Measurements from ENCODE around the gene CLEC2A. TPM values are rescaled to one million over a fixed set of nuclear protein-coding genes. Genes with fewer than 3 reads are reported as not detected.
"Not testable (repeated sequence)": the region's sequence is repeated elsewhere in the genome, so short reads cannot be mapped to it uniquely, and the experiment has no call there.

Gene CLEC2A
- total RNA-seq, 4 donors from 2014 or later = not detected

DNA sequence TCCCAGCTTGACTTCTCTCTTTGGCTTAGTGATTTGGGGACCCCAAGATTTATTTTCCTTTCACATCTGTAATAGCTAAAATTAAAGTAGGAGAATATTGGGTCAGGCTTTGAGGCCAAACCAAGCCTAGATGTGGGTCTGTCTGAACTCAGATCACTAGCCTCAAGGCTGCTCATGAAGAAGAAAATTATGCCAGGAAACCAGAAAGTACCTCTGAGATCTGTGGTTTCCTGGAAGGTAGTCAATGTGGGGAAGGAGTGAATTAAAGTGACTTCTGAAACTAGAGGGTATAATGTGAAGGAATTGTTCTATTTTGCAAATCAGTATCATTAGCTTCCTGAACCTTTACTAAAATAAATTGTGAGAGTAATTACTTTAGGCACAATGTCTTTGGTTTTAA lies 25.7 kb upstream of the CLEC2A start:
- H3K27me3 ChIP-seq = no peaks in the 10 kb centered on the region
- no peaks in the 10 kb centered on the region for H3K36me3 ChIP-seq
- H3K27ac ChIP-seq = no peak overlapping the region
- no peak overlapping the region for H3K4me3 ChIP-seq
- TF ChIP-seq CTCF (IDR thresholded peaks at IDR 0.05) (no peak), EP300 (IDR thresholded peaks at IDR 0.05) (no peak), POLR2A (IDR thresholded peaks at IDR 0.05) (no peak)
- no peaks in the 10 kb centered on the region for H3K9me3 ChIP-seq
- no peak for DNase-seq (ENCODE audit: low spot score in 2 of 2)
- no peaks in the 10 kb centered on the region for H3K4me1 ChIP-seq

GRCh38 chr12:9952954-9953729 lies 21.0 kb upstream of the CLEC2A start:
- DNase-seq (ENCODE audit: low spot score in 2 of 2); H3K4me3 ChIP-seq; H3K36me3 ChIP-seq; H3K9me3 ChIP-seq; H3K27ac ChIP-seq; H3K27me3 ChIP-seq; H3K4me1 ChIP-seq: not testable (repeated sequence)
- WGBS, 2 donors = 77% methylated on average over 2 of the region's 55 CpGs; no CpG with 5 or more reads in 1 of the 2 donors

- no peaks in the 10 kb centered on the region for H3K36me3 ChIP-seq
- H3K27ac ChIP-seq = no peak overlapping the region
- no peak for DNase-seq (ENCODE audit: low spot score in 2 of 2)
- H3K9me3 ChIP-seq = no peaks in the 10 kb centered on the region
- WGBS, 2 donors = 67 to 76% methylated on average over 5 of the region's 5 CpGs
- H3K4me1 ChIP-seq = no peaks in the 10 kb centered on the region
- no peaks in the 10 kb centered on the region for H3K27me3 ChIP-seq
- TF ChIP-seq EP300 (IDR thresholded peaks at IDR 0.05) (no peak), POLR2A (IDR thresholded peaks at IDR 0.05) (no peak), CTCF (IDR thresholded peaks at IDR 0.05) (no peak)
- no peak overlapping the region for H3K4me3 ChIP-seq
Observed at GRCh38 chr12:9951026-9951675, 19.0 kb upstream of the CLEC2A start.

DNA sequence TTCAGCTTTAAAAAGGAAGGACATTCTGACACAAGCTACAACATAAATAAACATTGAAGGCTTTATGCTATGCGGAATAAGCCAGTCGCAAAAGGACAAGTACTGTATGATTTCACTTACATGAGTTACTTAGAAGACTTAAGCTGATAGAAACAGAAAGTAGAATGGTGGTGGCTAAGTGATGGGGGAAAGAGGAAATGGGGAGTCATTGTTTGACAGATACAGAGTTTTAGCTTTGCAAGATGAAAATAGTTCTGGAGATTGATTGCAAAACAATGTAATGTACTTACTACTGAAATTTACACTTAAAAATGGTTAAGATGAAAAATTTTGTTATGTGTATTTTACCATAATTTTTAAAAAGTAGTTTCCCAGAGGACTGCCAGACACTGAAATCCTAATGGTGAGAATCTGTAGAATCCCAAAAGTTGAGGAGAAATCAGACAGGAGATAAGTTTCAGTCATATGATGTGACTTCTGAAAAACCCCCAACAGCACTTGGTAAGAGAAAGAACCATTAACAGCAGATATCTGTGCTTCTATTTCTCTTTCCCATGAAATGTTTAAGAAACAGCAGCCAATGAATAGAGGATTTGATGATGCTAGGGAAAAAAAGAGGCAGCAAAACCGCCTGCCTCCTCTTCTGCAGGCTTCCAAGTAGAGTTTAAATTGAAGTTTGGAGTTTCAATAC lies 16.6 kb upstream of the CLEC2A start:
- Histone ChIP-seq H3K27me3 (no peaks in the 10 kb centered on the region), H3K4me3 (no peak overlapping the region), H3K9me3 (no peaks in the 10 kb centered on the region), H3K36me3 (no peaks in the 10 kb centered on the region), H3K27ac (no peak overlapping the region), H3K4me1 (no peaks in the 10 kb centered on the region)
- TF ChIP-seq EP300 (IDR thresholded peaks at IDR 0.05) (no peak), CTCF (IDR thresholded peaks at IDR 0.05) (no peak), POLR2A (IDR thresholded peaks at IDR 0.05) (no peak)
- WGBS, 2 donors = 57 to 76% methylated on average over 3 of the region's 3 CpGs
- DNase-seq (ENCODE audit: low spot score in 2 of 2) = no peak

DNA sequence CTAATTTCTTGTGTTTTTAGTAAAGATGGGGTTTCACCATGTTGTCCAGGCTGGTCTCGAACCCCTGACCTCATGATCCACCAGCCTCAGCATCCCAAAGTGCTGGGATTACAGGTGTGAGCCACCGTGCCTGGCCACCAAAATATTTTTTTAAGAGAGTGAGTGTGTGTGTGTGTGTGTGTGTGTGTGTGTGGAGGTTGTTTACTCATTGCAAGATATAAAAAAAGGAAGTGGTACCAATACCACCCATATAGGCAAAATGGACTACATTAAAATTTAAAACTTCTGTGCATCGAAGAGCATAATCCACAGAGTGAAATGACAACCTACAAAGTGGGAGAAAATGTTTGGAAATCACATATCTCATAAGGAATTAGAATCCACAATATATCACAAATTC lies 15.5 kb upstream of the CLEC2A start:
- Histone ChIP-seq H3K27me3 (no peaks in the 10 kb centered on the region), H3K4me3 (no peak overlapping the region), H3K36me3 (no peaks in the 10 kb centered on the region), H3K4me1 (no peaks in the 10 kb centered on the region), H3K27ac (no peak overlapping the region), H3K9me3 (no peaks in the 10 kb centered on the region)
- 80 to 88% methylated on average over 3 of the region's 3 CpGs for WGBS, 2 donors
- no peak for TF ChIP-seq POLR2A (IDR thresholded peaks at IDR 0.05)
- TF ChIP-seq EP300 (IDR thresholded peaks at IDR 0.05) = no peak
- no peak for TF ChIP-seq CTCF (IDR thresholded peaks at IDR 0.05)
- DNase-seq (ENCODE audit: low spot score in 2 of 2) = no peak

Measured in tibial nerve (tissue), 4 donors.